ENCODE measurements around the gene ECE1. TPM values are rescaled to one million over a fixed set of nuclear protein-coding genes. Genes with fewer than 3 reads are reported as not detected.

Gene ECE1
- total RNA-seq, 2 donors from 2014 or later, result 79.1 to 83.3 TPM

- H3K27me3 ChIP-seq, result no peaks in the 10 kb centered on the region
- no peak overlapping the region for H3K27ac ChIP-seq
- WGBS, 2 donors, result 77 to 82% methylated on average over 7 of the region's 7 CpGs
- intact Hi-C loops (cut with DNase I), result no loop called here
- no peak overlapping the region for H3K4me3 ChIP-seq
- peaks cover 12% of the 10 kb centered on the region for H3K4me1 ChIP-seq
- H3K9me3 ChIP-seq, result no peaks in the 10 kb centered on the region
- peaks cover 6 to 43% of the 10 kb centered on the region in 2 donors for H3K36me3 ChIP-seq (replicated peaks in 1 of 2; ENCODE audit: insufficient read depth in 1 of 2, low read depth in 2 of 2)
- TF ChIP-seq POLR2A (IDR thresholded peaks at IDR 0.05) (no peak), CTCF (IDR thresholded peaks at IDR 0.05) (no peak)
- DNase-seq, result peak in 1 of 4 donors; percentile 20
- no peak for ATAC-seq
Measured at GRCh38 chr1:21220815-21221214, 69.4 kb downstream of the ECE1 start.

GRCh38 chr1:21219674-21220073 lies 70.6 kb downstream of the ECE1 start:
- Histone ChIP-seq H3K27me3 (no peaks in the 10 kb centered on the region), H3K4me3 (no peak overlapping the region), H3K36me3 (replicated peaks in 1 of 2; ENCODE audit: insufficient read depth in 1 of 2, low read depth in 2 of 2) (peaks cover 6 to 35% of the 10 kb centered on the region in 2 donors), H3K27ac (no peak overlapping the region), H3K9me3 (no peaks in the 10 kb centered on the region), H3K4me1 (peaks cover 12% of the 10 kb centered on the region)
- intact Hi-C loops (cut with DNase I), result no loop called here
- 92 to 94% methylated on average over 19 to 21 of the region's 21 CpGs for WGBS, 2 donors
- no peak for DNase-seq
- ATAC-seq, result no peak
- TF ChIP-seq CTCF (IDR thresholded peaks at IDR 0.05) (no peak), POLR2A (IDR thresholded peaks at IDR 0.05) (no peak)

GRCh38 chr1:21217812-21218596 lies 72.3 kb downstream of the ECE1 start:
- DNase-seq (peak in 3 of 4 donors; percentile 18 to 57 (median 53)), ATAC-seq (peak; percentile 31)

GRCh38 chr1:21216835-21217811 lies 73.1 kb downstream of the ECE1 start:
- TF ChIP-seq POLR2A (IDR thresholded peaks at IDR 0.05), result no peak
- peak; percentile 48 to 70 (median 64) for TF ChIP-seq CTCF (IDR thresholded peaks at IDR 0.05)
- peaks cover 12% of the 10 kb centered on the region for H3K4me1 ChIP-seq
- no peaks in the 10 kb centered on the region for H3K27me3 ChIP-seq
- intact Hi-C loops (cut with DNase I), result no loop called here
- ATAC-seq (peak; percentile 62), DNase-seq (peak; percentile 63 to 77 (median 68))
- WGBS, 2 donors, result 66 to 75% methylated on average over 9 to 17 of the region's 19 CpGs
- H3K36me3 ChIP-seq (replicated peaks in 1 of 2; ENCODE audit: insufficient read depth in 1 of 2, low read depth in 2 of 2), result peaks cover 3 to 20% of the 10 kb centered on the region in 2 donors
- no peak overlapping the region for H3K4me3 ChIP-seq
- no peaks in the 10 kb centered on the region for H3K9me3 ChIP-seq
- H3K27ac ChIP-seq, result no peak overlapping the region

More at GRCh38 chr1:21217812-21218596, 72.3 kb downstream of the ECE1 start:
- Histone ChIP-seq H3K27me3 (no peaks in the 10 kb centered on the region), H3K4me3 (no peak overlapping the region), H3K4me1 (peaks cover 12% of the 10 kb centered on the region), H3K9me3 (no peaks in the 10 kb centered on the region), H3K36me3 (replicated peaks in 1 of 2; ENCODE audit: insufficient read depth in 1 of 2, low read depth in 2 of 2) (peaks cover 6 to 25% of the 10 kb centered on the region in 2 donors), H3K27ac (no peak overlapping the region)
- WGBS, 2 donors, result 60 to 84% methylated on average over 1 to 17 of the region's 20 CpGs
- intact Hi-C loops (cut with DNase I), result no loop called here
- TF ChIP-seq CTCF (IDR thresholded peaks at IDR 0.05) (peak in 4 of 7 experiments; percentile 20 to 33 (median 24)), POLR2A (IDR thresholded peaks at IDR 0.05) (no peak)
